ENCODE results near the gene HOXC5.

The HOXC5 gene

DNA sequence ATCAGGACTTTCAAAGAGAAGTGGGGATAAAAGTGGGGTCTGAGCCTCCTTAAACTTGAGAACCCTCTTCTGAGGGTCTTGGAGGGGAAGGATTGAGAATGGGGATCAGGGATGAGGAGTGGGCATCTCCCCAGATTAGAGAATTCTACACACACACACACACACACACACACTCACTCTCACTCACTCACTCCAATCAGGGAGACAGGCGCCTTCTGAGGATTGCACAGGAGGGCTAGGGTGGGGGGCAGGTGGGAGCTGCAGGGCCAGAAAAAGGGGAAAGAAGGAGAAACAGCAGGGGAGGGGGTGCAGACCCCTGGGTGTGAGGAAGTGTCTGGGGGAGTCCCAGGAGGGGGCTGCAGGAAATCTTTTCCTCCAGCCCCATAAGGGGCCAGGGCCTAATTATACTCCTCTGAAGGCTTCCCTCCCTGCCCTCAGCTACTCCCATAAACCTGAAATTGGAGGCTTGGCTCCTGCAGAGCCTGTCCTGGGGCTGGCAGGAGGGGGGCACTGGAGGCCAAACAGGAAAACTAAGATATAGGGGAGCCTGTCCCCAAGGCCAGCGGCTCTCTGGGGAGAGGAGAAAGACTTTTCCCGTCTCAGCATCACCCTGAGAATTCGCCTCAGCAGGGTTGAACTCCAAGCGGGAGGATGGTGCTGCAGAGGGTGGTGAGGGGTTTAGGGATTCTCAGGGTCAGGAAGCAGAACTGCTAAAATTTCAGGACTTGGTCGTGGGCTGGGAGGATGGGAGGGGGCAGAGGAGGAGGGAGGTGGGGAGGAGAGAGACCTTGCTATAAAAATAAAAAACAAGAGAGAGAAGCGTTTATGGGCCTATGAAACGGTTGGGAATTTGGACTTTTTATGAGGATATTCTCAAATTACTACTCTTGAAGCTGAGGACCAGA is 31.3 kb upstream of the HOXC5 start:
- Histone ChIP-seq H3K27ac (no peak overlapping the region), H3K4me2 (ENCODE audit: low read length) (no peak overlapping the region), H3K4me1 (peaks cover 3% of the 10 kb centered on the region), H3K79me2 (no peaks in the 10 kb centered on the region), H3K9ac (no peak overlapping the region), H3K27me3 (ENCODE audit: control insufficient read depth, insufficient read depth, low read length) (peaks cover 36% of the 10 kb centered on the region), H3K9me3 (ENCODE audit: control insufficient read depth, low read length) (no peaks in the 10 kb centered on the region), H2AFZ (no peak overlapping the region), H3K36me3 (ENCODE audit: control insufficient read depth, insufficient read depth, low read length) (no peaks in the 10 kb centered on the region), H3K4me3 (ENCODE audit: low read depth, low read length) (no peak overlapping the region)
- TF ChIP-seq, protein P1, sequence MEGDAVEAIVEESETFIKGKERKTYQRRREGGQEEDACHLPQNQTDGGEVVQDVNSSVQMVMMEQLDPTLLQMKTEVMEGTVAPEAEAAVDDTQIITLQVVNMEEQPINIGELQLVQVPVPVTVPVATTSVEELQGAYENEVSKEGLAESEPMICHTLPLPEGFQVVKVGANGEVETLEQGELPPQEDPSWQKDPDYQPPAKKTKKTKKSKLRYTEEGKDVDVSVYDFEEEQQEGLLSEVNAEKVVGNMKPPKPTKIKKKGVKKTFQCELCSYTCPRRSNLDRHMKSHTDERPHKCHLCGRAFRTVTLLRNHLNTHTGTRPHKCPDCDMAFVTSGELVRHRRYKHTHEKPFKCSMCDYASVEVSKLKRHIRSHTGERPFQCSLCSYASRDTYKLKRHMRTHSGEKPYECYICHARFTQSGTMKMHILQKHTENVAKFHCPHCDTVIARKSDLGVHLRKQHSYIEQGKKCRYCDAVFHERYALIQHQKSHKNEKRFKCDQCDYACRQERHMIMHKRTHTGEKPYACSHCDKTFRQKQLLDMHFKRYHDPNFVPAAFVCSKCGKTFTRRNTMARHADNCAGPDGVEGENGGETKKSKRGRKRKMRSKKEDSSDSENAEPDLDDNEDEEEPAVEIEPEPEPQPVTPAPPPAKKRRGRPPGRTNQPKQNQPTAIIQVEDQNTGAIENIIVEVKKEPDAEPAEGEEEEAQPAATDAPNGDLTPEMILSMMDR (IDR thresholded peaks at IDR 0.05), result no peak

GRCh38 chr12:54002278-54002914 is 30.5 kb upstream of the HOXC5 start:
- H3K9ac ChIP-seq, result no peak overlapping the region
- peaks cover 3% of the 10 kb centered on the region for H3K4me1 ChIP-seq
- TF ChIP-seq, protein P1 (IDR thresholded peaks at IDR 0.05), result no peak
- no peak overlapping the region for H2AFZ ChIP-seq
- no peak overlapping the region for H3K27ac ChIP-seq
- H3K36me3 ChIP-seq (ENCODE audit: control insufficient read depth, insufficient read depth, low read length), result no peaks in the 10 kb centered on the region
- no peak overlapping the region for H3K4me2 ChIP-seq (ENCODE audit: low read length)
- H3K9me3 ChIP-seq (ENCODE audit: control insufficient read depth, low read length), result no peaks in the 10 kb centered on the region
- no peaks in the 10 kb centered on the region for H3K79me2 ChIP-seq
- H3K4me3 ChIP-seq (ENCODE audit: low read depth, low read length), result no peak overlapping the region
- H3K27me3 ChIP-seq (ENCODE audit: control insufficient read depth, insufficient read depth, low read length), result peaks cover 28% of the 10 kb centered on the region

- no peak overlapping the region for H3K4me2 ChIP-seq (ENCODE audit: low read length)
- no peaks in the 10 kb centered on the region for H3K36me3 ChIP-seq (ENCODE audit: control insufficient read depth, insufficient read depth, low read length)
- H3K79me2 ChIP-seq, result no peaks in the 10 kb centered on the region
- H2AFZ ChIP-seq, result no peak overlapping the region
- H3K9me3 ChIP-seq (ENCODE audit: control insufficient read depth, low read length), result no peaks in the 10 kb centered on the region
- peaks cover 24% of the 10 kb centered on the region for H3K27me3 ChIP-seq (ENCODE audit: control insufficient read depth, insufficient read depth, low read length)
- TF ChIP-seq, protein P1 (IDR thresholded peaks at IDR 0.05), result no peak
- H3K9ac ChIP-seq, result no peak overlapping the region
- H3K4me1 ChIP-seq, result peaks cover 3% of the 10 kb centered on the region
- no peak overlapping the region for H3K27ac ChIP-seq
- H3K4me3 ChIP-seq (ENCODE audit: low read depth, low read length), result no peak overlapping the region
These were observed 29.9 kb upstream of the HOXC5 start for GRCh38 chr12:54002915-54003389.

DNA sequence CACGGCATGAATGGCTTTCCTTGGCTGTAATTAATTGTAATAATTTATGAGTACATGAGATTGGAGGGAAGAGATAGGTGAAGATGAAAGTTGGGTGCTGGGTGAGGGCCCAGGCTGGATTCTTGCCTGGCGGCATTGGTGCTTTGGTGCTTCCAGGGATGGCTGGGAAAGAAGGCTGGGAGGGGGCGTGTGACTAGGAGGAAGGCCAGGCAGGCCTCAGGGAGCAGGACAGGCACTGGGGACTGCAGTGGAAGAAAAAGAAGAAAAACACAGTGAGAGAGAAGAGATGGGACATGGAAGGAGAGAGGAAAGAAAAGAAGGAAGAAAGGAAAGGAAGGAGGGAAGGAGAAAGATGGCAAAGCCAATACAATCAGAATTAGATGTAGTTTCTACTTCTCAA is 29.2 kb upstream of the HOXC5 start:
- Histone ChIP-seq H3K27ac (no peak overlapping the region), H3K4me1 (peaks cover 3% of the 10 kb centered on the region), H3K79me2 (no peaks in the 10 kb centered on the region), H3K9me3 (ENCODE audit: control insufficient read depth, low read length) (no peaks in the 10 kb centered on the region), H3K27me3 (ENCODE audit: control insufficient read depth, insufficient read depth, low read length) (peaks cover 24% of the 10 kb centered on the region), H3K4me2 (ENCODE audit: low read length) (no peak overlapping the region), H3K4me3 (ENCODE audit: low read depth, low read length) (no peak overlapping the region), H3K36me3 (ENCODE audit: control insufficient read depth, insufficient read depth, low read length) (no peaks in the 10 kb centered on the region), H3K9ac (no peak overlapping the region), H2AFZ (no peak overlapping the region)
- TF ChIP-seq, protein P1 (IDR thresholded peaks at IDR 0.05), result no peak

Data from parathyroid adenoma (tissue), 2 donors.